ENCODE results near the gene ESM1. TPM values are rescaled to one million over a fixed set of nuclear protein-coding genes. Genes with fewer than 3 reads are reported as not detected.

ESM1 gene
- total RNA-seq, 1 donor from 2014 or later, result not detected

- H3K27ac Mint-ChIP-seq (ENCODE audit: unreplicated experiment), result no peak overlapping the region
- H3K4me1 Mint-ChIP-seq (ENCODE audit: low read depth, unreplicated experiment), result no peaks in the 10 kb centered on the region
- no peaks in the 10 kb centered on the region for H3K9me3 Mint-ChIP-seq (ENCODE audit: unreplicated experiment)
- no peaks in the 10 kb centered on the region for H3K36me3 Mint-ChIP-seq (ENCODE audit: unreplicated experiment)
- H3K4me3 Mint-ChIP-seq (ENCODE audit: unreplicated experiment), result no peak overlapping the region
- no peak for DNase-seq
- TF ChIP-seq CTCF (IDR thresholded peaks at IDR 0.05; ENCODE audit: partially characterized antibody, unreplicated experiment), result no peak
- no peaks in the 10 kb centered on the region for H3K27me3 Mint-ChIP-seq (ENCODE audit: unreplicated experiment)
Measured at GRCh38 chr5:54969856-54970828, 15.3 kb downstream of the ESM1 start.

DNA sequence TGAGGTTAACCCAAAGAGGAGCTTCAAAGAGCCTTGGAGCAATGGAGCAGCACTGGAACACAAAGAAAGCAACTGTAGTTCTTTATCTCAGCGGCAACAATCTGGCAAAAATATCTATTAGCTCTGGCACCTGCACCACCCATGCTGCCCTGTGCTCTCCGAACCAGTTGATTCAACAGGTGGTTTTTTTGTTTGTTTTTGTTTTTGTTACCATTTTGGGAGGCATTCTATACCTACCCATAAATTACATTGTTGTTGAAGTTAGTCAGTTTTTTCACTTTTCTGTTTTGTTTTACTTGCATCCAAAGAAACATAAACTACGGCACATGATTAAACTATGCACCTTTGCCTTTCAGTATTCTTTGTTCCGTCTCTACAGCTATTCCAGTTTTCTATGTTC lies 16.2 kb downstream of the ESM1 start:
- H3K9me3 Mint-ChIP-seq (ENCODE audit: unreplicated experiment), result no peaks in the 10 kb centered on the region
- no peak for DNase-seq
- no peaks in the 10 kb centered on the region for H3K27me3 Mint-ChIP-seq (ENCODE audit: unreplicated experiment)

DNA sequence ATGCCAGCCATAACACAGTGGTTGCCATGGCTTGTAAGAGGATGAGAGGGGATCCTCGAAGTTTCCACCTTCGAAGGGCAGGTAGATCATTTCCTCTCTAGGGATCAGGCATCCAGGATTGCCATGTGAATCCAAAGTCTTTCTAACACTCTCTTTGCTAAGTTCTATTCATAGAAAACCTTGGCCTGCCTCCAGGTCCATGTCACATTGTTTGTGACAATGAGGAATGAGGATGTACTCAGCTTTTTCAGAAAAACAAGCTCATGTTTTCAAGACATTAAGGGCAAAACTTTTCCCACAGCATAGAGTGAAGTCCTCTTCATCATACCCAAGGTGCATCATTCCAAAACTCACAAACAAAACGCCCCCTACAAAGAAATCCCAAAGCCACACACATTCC lies 19.6 kb downstream of the ESM1 start:
- Mint-ChIP-seq H3K4me3 (ENCODE audit: unreplicated experiment) (no peak overlapping the region), H3K27me3 (ENCODE audit: unreplicated experiment) (peaks cover 2% of the 10 kb centered on the region), H3K27ac (ENCODE audit: unreplicated experiment) (no peak overlapping the region), H3K9me3 (ENCODE audit: unreplicated experiment) (no peaks in the 10 kb centered on the region), H3K36me3 (ENCODE audit: unreplicated experiment) (no peaks in the 10 kb centered on the region), H3K4me1 (ENCODE audit: low read depth, unreplicated experiment) (no peaks in the 10 kb centered on the region)
- no peak for DNase-seq
- TF ChIP-seq CTCF (IDR thresholded peaks at IDR 0.05; ENCODE audit: partially characterized antibody, unreplicated experiment), result no peak

More for the DNA sequence above, 16.2 kb downstream of the ESM1 start:
- Mint-ChIP-seq H3K4me3 (ENCODE audit: unreplicated experiment) (no peak overlapping the region), H3K27ac (ENCODE audit: unreplicated experiment) (no peak overlapping the region), H3K4me1 (ENCODE audit: low read depth, unreplicated experiment) (no peaks in the 10 kb centered on the region), H3K36me3 (ENCODE audit: unreplicated experiment) (no peaks in the 10 kb centered on the region)
- no peak for TF ChIP-seq CTCF (IDR thresholded peaks at IDR 0.05; ENCODE audit: partially characterized antibody, unreplicated experiment)

- Mint-ChIP-seq H3K27me3 (ENCODE audit: unreplicated experiment) (peaks cover 2% of the 10 kb centered on the region), H3K4me3 (ENCODE audit: unreplicated experiment) (no peak overlapping the region), H3K36me3 (ENCODE audit: unreplicated experiment) (no peaks in the 10 kb centered on the region), H3K4me1 (ENCODE audit: low read depth, unreplicated experiment) (no peaks in the 10 kb centered on the region), H3K9me3 (ENCODE audit: unreplicated experiment) (no peaks in the 10 kb centered on the region), H3K27ac (ENCODE audit: unreplicated experiment) (no peak overlapping the region)
- TF ChIP-seq CTCF (IDR thresholded peaks at IDR 0.05; ENCODE audit: partially characterized antibody, unreplicated experiment), result no peak
- DNase-seq, result no peak
Measured at GRCh38 chr5:54964405-54964804, 21.0 kb downstream of the ESM1 start.

All from glutamatergic neuron (in vitro differentiated cells).